ENCODE results near the gene ALG11.
"Not testable (repeated sequence)": the region's sequence is repeated elsewhere in the genome, so short reads cannot be mapped to it uniquely, and the experiment has no call there.

Gene ALG11, protein sequence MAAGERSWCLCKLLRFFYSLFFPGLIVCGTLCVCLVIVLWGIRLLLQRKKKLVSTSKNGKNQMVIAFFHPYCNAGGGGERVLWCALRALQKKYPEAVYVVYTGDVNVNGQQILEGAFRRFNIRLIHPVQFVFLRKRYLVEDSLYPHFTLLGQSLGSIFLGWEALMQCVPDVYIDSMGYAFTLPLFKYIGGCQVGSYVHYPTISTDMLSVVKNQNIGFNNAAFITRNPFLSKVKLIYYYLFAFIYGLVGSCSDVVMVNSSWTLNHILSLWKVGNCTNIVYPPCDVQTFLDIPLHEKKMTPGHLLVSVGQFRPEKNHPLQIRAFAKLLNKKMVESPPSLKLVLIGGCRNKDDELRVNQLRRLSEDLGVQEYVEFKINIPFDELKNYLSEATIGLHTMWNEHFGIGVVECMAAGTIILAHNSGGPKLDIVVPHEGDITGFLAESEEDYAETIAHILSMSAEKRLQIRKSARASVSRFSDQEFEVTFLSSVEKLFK

DNA sequence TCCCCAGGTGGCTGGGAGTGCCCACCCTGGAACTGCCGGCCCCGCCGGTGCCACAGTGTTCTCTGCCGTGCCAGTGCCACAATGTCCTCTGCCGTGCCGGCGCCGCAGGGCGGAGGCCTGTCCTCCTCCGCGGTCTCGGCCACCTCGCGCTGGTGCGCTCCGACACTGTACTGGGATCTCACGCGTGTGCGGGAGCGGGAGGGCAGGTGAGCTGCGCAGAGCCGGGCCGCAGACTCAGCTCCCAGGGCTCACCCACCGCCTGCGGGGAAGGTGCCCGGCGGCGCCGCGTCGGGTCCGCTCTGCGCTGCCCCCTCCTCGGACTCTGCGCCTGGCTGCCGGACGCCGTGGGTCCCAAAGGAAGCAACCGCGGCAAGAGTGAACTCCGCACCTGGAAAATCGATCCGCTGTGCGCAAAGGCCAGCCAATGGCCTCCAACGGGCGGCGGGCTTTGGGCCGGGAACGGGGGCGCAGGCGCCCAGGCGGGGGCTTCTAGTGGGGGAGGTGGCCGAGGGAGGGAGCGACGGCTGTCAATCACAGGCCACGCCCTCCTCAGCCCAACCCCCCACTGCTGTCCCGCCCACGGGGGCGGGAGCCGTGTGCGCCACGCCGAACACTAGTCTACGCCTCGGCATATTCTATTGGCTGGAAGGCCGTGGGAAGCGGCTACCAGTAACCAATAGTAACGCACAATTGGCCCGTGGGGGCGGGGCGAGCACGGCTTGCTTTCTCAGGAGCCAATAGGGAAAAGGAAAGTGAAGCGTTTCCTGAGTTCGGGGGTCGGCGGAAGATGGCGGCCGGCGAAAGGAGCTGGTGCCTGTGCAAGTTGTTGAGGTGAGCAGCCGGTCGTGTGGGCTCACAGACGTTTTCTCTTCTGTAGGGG is at the start of gene ALG11:
Gene ALG11 (plus strand): TSS at position 767 of the 880 bp plus-strand sequence. CDS start 21 bp downstream, at position 788.
- peak; percentile 98 for DNase-seq

DNA sequence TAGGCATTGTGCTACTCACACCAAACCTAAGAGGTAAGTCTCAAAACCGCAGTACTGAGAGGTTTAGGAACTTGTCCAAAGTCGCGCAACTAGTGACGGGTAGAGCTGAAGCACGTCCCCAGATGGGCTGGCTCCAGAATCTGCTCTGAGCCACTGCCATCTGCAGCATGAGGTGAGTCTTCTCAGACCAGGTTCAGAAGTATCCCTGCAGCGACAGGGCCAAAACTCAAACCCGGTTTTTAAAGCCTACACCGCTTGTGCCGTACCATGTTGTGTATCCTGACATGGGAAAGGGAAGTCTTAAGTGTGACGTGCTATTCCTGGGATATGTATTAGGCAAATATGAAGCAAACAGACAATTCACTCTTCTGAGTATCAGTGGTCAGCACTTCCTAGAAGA is 46.0 kb upstream of the ALG11 start:
- DNase-seq = no peak

DNA sequence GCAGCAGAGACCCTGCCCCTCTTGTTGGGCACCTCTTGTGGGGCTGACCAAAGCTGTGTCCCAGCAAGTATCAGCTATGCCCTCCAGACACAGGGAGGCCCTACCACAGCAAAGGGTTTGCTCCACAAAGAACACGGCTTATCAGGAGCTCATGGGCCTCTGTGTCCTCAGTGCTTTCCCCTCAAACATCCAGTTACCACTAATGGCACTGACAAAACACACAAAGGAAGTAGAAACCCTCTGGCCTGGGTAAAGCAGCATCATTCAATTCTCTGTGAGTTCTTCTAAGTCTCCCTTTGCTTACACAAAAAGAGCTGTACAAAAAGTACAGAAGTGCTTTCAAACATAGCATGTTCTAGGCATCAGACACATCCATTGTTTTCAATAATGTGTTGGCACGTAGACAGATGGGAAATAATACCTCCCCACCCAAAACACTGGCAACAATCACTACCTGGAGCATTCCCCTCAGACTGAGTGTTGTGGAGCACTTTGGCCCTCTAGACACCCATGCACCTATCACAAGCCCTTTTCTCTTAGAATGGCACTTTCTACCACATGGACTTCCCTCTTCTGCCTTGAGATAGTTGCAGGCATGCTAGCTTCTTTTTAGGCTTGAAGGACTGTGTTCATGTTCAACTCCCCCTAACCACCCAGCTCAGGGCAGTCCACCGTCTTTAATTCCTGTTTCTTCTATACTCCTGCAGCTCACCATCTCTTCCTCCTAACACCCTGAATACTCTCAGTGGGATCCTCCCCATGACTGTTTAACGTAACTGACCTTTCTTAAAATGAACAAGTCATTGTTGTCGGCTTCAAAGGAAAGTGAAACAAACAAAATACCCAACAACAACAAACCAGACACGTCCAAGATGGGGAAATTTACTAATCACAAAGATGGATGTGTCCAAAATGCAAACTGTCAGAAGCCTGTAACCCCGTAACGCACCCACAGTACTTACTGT is 44.4 kb upstream of the ALG11 start:
- DNase-seq = no peak

DNA sequence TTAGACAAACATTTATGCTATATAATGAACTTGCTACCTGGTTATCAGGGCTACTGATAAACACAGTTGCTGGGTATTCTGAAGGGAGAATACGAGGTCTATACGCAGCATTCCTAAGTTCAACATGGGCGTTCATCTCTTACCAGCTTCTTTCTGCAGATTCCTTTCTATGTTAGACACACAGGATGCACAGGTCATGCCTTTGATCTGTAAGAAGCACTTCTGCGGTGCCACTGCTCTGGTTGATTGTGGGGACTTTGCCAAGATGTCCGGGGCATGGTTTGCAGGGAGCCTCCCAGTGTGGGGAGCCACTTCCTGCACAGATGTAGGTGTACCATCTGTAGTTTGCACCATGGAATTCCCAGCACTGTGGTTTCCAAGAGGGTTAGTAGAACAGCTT is 41.8 kb upstream of the ALG11 start:
- DNase-seq = no peak

DNA sequence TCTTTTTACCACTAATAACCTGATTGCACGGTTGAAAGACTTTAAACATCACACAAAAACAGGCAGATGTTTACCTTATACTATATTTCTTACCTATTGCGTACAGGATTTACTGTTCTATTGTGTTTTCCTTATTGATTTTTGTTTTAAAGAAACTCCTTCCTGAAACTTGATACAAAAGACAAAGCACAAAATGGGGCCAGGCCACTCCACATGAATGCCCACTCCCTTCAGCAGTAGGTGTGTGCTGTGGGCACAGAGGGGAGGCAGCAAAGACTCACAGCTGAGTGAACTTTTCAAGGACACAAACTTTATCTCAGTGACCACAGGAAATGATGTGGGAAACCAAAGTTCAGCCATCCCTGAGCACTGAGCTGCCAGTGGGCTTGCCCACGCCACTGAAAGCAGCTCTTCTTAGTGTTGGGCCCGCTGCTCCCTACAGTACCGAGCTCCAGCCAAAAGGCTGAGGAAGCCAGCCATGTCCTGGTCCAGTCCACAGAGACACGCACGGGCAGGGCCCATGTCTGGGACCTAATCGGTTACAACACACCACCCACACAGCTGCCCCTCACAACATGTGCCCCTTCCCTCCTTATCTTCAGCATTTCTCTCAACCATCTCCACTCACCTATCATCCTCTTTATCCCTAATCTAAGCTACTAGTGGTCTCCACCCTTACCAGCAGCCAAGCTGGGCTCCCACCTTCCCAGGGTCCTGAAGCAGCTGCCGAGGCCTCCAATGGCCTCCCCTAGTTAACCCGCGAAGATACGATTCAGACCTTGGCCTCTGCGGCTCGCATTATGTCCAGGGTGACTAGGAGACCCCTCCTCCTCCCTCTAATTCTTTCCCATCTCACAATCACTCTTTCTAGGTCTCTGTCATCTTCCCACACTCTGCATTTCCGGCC is 40.4 kb upstream of the ALG11 start:
- DNase-seq = no peak

DNA sequence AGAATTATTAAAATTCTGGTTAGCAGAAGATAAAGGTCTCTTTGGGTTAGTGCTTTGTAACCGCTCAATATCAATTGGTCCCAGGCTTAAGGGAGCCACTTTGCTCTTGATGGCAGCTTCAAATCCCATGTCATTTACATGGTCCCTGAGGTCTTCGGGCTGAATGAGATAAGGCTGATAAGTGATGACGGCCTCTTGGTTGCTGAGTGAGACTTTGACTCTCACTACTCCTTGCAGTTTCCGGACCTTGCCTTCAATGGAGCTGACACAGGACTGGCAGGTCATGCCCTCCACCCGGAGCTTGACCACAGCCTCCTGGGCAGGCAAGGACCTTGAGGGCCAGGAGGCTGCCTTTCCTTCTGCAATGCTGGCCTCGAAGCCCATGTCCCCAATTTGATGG is 37.7 kb upstream of the ALG11 start:
- DNase-seq = no peak

DNA sequence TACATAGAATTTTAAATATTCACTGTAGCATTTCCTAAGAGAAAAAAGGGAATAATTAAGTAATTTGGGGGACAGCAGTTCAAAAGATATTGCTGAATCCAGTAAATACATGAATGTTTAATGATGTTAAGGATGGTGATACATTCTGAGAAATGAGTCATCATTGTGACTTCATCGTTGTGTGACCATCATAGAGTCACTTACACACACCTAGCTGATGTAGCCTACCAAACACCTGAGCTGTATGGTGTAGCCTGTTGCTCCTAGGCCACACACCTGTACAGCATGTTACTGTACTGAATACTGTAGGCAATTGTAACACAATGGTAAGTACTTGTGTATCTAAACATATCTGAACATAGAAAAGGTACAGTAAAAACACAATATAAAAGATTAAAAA is 35.8 kb upstream of the ALG11 start:
- no peak for DNase-seq

DNA sequence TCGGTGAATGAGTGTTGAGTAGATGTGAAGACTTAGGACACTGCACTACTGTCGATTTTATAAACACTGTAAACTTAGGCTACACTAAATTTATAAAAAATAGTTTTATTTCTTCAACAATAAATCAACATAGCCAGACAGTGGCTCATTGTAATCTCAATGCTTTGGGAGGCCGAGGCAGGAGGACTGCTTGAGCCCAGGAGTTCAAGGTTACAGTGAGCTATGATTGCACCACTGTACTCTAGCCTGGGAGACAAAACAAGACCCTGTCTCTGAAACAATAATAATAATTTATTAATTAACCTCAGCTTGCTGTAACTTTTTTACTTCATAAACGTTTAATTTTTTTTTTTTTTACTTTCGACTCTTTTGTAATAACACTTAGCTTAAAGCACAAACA is 35.3 kb upstream of the ALG11 start:
- no peak for DNase-seq

DNA sequence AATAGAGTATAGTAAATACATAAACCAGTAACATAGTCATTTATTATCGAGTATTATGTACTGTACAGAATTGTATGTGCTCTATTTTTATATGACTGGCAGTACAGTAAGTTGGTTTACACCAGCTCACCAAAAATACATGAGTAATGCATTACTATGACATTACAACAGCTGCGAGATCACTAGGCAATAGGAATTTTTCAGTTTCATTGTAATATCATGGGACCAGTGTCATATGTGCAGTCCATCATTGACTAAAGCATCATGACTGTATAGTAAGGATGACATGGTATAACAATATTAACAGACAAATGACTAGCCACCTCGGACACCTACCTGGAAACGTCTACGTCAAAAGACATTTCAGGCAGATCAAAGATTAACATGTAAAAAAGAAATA is 34.6 kb upstream of the ALG11 start:
- no peak for DNase-seq

DNA sequence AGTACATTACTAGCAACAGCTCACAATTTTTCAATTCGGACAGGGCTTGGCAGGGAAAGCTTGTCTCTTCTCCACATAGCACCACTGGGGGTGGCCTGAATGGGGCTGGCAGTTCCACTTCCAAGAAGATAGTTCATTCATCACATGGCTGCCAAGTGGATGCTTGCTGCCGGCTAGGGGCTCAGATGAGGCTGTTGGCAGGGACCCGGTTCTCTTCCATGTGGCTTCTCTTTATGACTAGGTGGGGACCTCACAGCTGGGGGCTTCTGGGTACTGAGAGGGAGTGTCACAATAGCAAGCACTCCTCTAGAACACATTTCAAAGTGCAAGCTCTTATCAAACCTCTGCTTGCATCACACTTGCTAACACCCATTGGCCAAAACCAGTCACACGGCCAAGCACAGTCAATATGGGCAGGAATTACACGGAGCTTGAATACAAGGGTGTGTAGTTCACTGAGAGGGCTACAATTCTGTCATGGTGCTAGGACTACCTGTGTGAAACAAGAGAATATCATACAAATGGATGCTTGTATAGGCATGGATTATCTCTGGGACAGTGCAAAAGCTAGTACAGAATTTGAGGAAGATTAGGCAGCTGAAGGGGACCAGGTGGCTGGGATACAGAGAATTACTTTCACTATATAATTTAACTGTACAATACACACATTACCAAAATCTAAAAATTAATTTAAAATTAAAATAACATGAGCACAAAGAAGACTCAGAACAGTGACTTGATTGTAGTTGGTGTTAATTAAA is 33.2 kb upstream of the ALG11 start:
- no peak for DNase-seq

DNA sequence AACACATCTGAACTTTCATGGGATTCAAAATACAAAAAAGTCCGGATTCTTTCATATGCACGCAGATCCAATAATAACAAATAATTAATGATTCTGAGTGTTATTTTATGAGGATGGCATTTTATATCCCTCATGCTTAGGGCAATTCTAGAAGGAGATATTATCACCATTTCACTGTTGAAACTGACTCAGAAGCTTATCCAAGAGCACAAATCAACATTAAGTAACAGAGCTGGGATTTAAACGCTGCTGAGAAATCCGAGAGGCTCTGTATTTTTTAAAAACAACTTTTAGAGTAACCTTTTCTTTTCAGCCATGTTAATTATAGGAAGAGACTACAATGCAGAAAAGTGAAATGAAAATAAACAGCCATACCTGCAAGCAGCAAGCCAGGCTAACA is 31.3 kb upstream of the ALG11 start:
- DNase-seq = no peak

DNA sequence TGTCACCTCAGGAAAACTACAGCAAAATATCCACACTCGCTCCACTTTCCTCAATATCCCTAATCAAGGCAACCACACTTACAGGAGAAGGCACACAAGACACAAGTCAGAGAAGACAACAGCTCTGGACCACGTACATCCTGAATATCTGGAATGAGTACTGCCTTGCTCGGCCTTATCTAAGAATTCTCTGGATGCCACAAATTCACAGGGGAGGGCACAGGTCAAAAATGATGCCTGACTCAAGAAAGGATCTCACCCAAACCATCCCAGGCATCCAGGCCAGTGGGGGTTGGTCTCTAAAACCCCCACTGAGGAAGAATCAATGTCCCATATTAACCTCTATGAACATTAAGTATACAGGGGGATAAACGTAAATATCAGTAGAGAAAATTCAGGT is 30.8 kb upstream of the ALG11 start:
- DNase-seq = peak; percentile 40

DNA sequence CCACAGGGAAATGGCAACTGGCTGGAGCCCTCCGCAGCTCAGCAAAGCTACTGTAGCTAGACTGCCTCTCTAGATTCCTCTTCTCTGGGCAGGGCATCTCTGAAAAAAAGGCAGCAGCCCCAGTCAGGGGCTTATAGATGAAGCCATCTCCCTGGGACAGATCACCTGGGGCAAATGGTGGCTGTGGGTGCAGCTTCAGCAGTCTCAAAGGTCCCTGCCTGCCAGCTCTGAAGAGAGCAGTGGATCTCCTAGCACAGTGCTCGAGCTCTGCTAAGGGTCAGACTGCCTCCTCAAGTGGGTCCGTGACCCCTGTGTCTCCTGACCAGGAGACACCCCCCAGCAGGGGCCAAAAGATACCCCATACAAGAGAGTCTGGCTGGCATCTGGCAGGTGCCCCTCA is 28.9 kb upstream of the ALG11 start:
- DNase-seq = not testable (repeated sequence)

DNA sequence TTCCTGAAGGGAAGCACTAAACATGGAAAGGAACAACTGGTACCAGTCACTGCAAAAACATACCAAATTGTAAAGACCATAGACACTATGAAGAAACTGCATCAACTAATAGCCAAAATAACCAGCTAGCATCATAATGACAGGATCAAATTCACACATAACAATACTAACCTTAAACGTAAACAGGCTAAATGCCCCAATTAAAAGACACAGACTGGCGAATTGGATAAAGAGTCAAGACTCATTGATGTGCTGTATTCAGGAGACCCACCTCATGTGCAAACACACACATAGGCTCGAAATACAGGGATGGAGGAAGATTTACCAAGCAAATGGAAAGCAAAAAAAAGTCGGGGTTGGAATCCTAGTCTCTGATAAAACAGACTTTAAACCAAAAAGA is 27.3 kb upstream of the ALG11 start:
- not testable (repeated sequence) for DNase-seq

DNA sequence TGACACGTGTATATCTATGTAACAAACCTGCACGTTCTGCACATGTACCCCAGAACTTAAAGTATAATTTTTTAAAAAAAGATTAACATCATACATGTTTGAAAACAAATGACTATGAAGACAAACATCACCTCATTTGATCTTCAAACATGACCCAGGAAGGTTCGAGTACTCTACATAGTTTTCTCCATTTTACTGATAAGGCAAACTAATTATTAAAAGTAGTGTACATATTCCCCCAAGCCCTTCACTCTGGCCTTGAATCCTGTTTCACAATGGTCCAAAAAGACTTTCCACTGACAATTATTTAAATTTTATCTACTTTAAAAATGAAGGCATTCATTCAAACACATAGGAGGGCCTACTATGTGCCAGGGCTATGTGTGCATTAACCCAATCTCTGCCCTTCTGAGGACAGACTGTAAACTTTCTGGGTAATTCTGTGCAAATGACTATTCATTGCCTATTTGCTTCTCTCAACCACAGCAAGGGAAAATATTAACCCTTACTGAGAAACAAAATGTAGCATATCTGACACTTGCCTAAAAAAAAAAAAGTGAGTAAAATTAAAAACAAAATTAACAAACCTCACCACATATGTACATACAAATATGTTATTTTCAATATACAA is 23.1 kb upstream of the ALG11 start:
- no peak for DNase-seq

DNA sequence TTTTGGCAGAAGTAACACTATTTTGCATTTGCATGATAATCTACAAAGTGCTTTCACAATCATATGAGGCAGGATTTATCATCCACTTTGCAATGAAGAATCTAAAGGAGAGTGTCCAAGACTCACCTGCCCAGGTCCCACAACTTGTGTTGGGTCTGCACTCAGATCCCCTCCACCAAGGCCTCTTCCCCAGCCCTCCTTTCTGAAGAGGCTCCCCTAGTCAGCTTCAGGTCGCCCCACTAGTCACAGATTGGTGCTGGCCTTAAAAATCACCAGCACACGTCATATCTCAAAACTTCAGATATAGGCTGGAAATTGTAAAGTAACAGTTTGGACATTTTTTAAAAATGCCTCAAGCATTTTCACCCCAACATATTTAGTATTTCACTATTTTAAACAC is 18.5 kb upstream of the ALG11 start:
- no peak for DNase-seq

DNA sequence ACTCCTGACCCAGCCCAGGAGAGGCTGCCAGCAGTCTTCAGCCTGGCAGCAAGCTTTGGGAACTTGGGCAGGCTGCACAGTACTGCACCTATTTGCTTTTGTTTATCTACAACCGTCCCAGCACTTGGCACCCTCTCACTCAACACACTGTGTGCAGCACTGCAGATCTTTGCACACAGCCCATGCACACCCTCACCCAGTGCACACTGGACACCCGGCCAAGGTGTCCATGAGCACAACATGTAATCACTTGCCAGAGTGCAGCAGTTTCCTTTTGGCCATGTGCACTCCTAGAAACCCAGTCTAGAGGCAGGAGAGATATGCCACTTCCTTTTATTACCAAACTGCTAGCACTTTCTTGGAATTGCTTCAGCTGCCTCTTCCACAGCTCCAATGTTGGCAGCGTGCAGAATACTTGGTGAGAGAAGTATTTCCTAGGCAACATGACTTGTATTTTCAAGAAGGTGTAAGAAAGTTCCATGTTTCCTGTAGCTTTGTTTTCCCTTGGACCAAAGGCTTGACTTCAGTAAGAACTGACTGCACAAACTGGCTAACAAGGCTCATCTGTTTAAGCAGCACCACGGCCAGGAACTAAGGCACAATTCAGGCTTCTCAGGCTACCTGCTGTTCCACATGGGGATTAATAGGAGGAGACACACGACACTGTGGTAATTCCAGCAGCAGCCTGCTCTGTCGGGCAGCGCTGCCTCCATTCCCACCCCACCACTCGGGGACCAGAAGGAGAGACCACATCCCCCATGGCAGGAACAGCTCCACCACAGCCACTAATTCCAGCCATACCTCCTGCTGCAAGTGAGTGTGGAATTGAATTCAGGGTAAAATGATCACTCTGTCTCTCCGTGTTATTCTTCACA is 16.3 kb upstream of the ALG11 start:
- DNase-seq = peak; percentile 16

DNA sequence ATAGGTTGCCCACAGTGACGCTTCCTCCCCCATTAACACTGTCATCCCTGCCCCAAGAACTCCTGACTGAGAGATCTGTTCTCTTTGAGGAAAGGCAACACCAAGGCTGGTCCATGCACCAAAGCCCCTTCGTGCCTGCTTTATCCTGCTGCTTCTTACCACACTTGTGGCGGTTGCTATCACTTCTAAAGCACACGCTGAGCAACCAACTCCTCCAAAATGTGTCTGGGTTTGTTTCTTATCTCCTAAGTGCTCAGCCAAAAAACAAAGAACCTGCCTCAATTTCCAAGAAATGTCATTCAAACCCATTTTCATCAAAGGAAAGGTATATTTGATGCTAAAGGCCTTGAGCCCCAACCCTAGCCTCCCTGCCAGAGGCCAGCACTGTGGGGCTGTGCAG is 15.6 kb upstream of the ALG11 start:
- DNase-seq = no peak

DNA sequence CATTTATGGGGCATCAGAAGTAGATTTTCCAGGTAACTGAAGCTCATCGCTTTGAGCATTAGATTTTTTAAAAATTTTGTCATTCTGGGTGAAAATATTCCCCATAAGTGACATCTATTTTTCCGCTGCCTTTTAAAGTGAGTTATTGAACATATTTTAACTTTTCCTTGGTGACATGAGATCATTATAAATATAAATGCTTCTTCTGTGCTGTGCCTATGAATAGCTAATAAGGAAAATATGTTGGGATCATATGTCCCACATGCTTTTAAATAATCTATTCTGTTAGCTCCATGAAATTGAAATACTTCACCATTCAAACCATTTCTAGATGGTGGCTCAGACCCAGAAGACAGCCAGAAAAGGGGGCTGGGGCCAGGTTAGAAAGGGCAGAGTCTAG is 15.0 kb upstream of the ALG11 start:
- DNase-seq = no peak

Data from fibroblast of upper back skin (primary cell).